HTR-8/SVneo (cell line): ENCODE measurements around the gene TIMM22.
A peak's percentile ranks its signal among the peaks of the same experiment; 100 is the strongest.

Experiments
- DNase-seq: peaks from one replicate; pipeline ENCODE4 v3.0.0; 2011; ENCODE audit warnings: low spot score, mixed read lengths; ENCODE audit not compliant: insufficient read length
- FAIRE-seq: peaks from 2 replicates; lab custom pipeline; 2011; peaks lifted over from hg19 to GRCh38; lab: Jason Lieb, UNC

The TIMM22 gene

GRCh38 chr17:1050246-1050995, 53.5 kb downstream of the TIMM22 start:
- no peak for DNase-seq
- no peak for FAIRE-seq

GRCh38 chr17:1050996-1051925, 54.3 kb downstream of the TIMM22 start:
- FAIRE-seq (peak; percentile 4), DNase-seq (no peak)
